Central memory CD8-positive, alpha-beta T cell (primary cell): ENCODE results near the gene SLIT3.

Source experiments
- ATAC-seq: fragments of 150-1000 bp; cut with Tn5 transposase; replicated peaks from 2 replicates; pipeline ENCODE4 v1.10.0; 2022; ENCODE audit warnings: mild to moderate bottlenecking, moderate FRiP score, moderate number of reproducible peaks; ENCODE audit not compliant: poor library complexity, severe bottlenecking; ENCODE audit errors: extremely low read depth
- DNase-seq, 2 donors: peaks; one replicate each; pipeline ENCODE4 v3.0.0; 2021; ENCODE audit warnings: low spot score in 2 of 2
- H3K27ac Mint-ChIP-seq: one replicate; pipeline ENCODE4 v1.8.0; 2022; ENCODE audit warnings: low read depth, mild to moderate bottlenecking, moderate library complexity, mixed read lengths
- H3K27me3 Mint-ChIP-seq: one replicate; pipeline ENCODE4 v1.8.0; 2022; ENCODE audit warnings: mixed read lengths
- H3K36me3 Mint-ChIP-seq: one replicate; pipeline ENCODE4 v1.8.0; 2022; ENCODE audit warnings: mild to moderate bottlenecking, moderate library complexity, mixed read lengths; ENCODE audit not compliant: insufficient read depth
- H3K4me1 Mint-ChIP-seq: one replicate; pipeline ENCODE4 v1.8.0; 2022; ENCODE audit warnings: mixed read lengths
- H3K4me3 Mint-ChIP-seq: one replicate; pipeline ENCODE4 v1.8.0; 2022; ENCODE audit warnings: mild to moderate bottlenecking, moderate library complexity, mixed read lengths
- H3K9me3 Mint-ChIP-seq: one replicate; pipeline ENCODE4 v1.8.0; 2022; ENCODE audit warnings: mixed read lengths

Gene SLIT3

GRCh38 chr5:169251333-169252084 is 49.4 kb downstream of the SLIT3 start:
- no peak overlapping the region for H3K4me3 Mint-ChIP-seq
- H3K4me1 Mint-ChIP-seq, result no peaks in the 10 kb centered on the region
- no peak overlapping the region for H3K27ac Mint-ChIP-seq
- no peaks in the 10 kb centered on the region for H3K36me3 Mint-ChIP-seq
- DNase-seq, result no peak
- H3K27me3 Mint-ChIP-seq, result no peaks in the 10 kb centered on the region
- H3K9me3 Mint-ChIP-seq, result no peaks in the 10 kb centered on the region
- no peak for ATAC-seq

GRCh38 chr5:169250887-169251286 is 50.1 kb downstream of the SLIT3 start:
- no peak for DNase-seq
- no peak for ATAC-seq
- Mint-ChIP-seq H3K4me1 (no peaks in the 10 kb centered on the region), H3K36me3 (no peaks in the 10 kb centered on the region), H3K4me3 (no peak overlapping the region), H3K27ac (no peak overlapping the region), H3K9me3 (no peaks in the 10 kb centered on the region), H3K27me3 (no peaks in the 10 kb centered on the region)

- Mint-ChIP-seq H3K4me1 (no peaks in the 10 kb centered on the region), H3K9me3 (no peaks in the 10 kb centered on the region), H3K36me3 (no peaks in the 10 kb centered on the region), H3K4me3 (no peak overlapping the region), H3K27ac (no peak overlapping the region), H3K27me3 (no peaks in the 10 kb centered on the region)
- DNase-seq, result no peak
- ATAC-seq, result no peak
Measured at GRCh38 chr5:169248996-169249395, 51.9 kb downstream of the SLIT3 start.

GRCh38 chr5:169248550-169248949 is 52.4 kb downstream of the SLIT3 start:
- no peak overlapping the region for H3K27ac Mint-ChIP-seq
- no peak for DNase-seq

GRCh38 chr5:169244812-169245211 is 56.1 kb downstream of the SLIT3 start:
- no peak for ATAC-seq
- no peaks in the 10 kb centered on the region for H3K36me3 Mint-ChIP-seq
- no peak overlapping the region for H3K27ac Mint-ChIP-seq
- H3K4me3 Mint-ChIP-seq, result no peak overlapping the region
- no peaks in the 10 kb centered on the region for H3K27me3 Mint-ChIP-seq
- H3K4me1 Mint-ChIP-seq, result no peaks in the 10 kb centered on the region
- no peak for DNase-seq
- peaks cover 4% of the 10 kb centered on the region for H3K9me3 Mint-ChIP-seq

More at GRCh38 chr5:169248550-169248949, 52.4 kb downstream of the SLIT3 start:
- Mint-ChIP-seq H3K36me3 (no peaks in the 10 kb centered on the region), H3K4me3 (no peak overlapping the region), H3K9me3 (no peaks in the 10 kb centered on the region), H3K27me3 (no peaks in the 10 kb centered on the region), H3K4me1 (no peaks in the 10 kb centered on the region)
- no peak for ATAC-seq

GRCh38 chr5:169243651-169244422 is 57.1 kb downstream of the SLIT3 start:
- Mint-ChIP-seq H3K4me3 (no peak overlapping the region), H3K36me3 (no peaks in the 10 kb centered on the region), H3K27me3 (no peaks in the 10 kb centered on the region), H3K9me3 (peaks cover 9% of the 10 kb centered on the region), H3K27ac (no peak overlapping the region), H3K4me1 (no peaks in the 10 kb centered on the region)
- no peak for ATAC-seq
- DNase-seq, result no peak

GRCh38 chr5:169242849-169243186 is 58.1 kb downstream of the SLIT3 start:
- H3K4me3 Mint-ChIP-seq, result no peak overlapping the region
- DNase-seq (no peak), ATAC-seq (no peak)
- H3K27me3 Mint-ChIP-seq, result no peaks in the 10 kb centered on the region
- peaks cover 11% of the 10 kb centered on the region for H3K9me3 Mint-ChIP-seq
- no peaks in the 10 kb centered on the region for H3K4me1 Mint-ChIP-seq
- no peaks in the 10 kb centered on the region for H3K36me3 Mint-ChIP-seq
- no peak overlapping the region for H3K27ac Mint-ChIP-seq

DNA sequence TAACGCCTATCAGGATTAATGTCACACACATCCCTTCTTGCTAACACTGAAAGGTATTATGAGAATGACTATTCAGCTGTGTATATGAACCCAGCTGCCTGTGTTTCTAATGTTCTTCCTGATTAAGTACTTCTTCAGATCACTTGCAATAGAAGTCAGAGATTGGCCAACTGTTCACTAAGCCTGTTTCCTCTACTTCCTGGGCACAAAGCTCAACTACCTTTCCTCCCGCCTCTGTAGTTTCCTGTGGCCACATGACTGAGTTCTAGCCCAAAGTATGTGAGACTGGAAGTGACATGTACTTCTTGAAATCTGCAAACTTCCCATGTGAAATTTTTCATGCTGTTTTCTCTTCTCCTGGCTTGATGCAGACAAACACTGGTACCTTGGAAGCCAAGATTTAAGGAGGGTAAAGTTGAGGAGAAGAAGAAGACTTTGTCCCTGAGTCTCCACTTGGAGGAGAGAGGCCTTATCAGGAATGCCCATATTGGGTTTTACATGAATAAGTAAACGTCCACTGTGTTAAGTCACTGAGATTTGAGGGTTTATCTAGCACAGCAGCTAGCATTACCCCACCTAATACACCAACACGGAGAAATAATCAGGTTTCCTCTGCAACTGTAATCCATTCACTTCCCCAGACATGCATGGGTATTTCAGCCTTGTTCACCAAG is 58.6 kb downstream of the SLIT3 start:
- no peaks in the 10 kb centered on the region for H3K4me1 Mint-ChIP-seq
- DNase-seq, result no peak
- no peaks in the 10 kb centered on the region for H3K27me3 Mint-ChIP-seq
- no peak overlapping the region for H3K4me3 Mint-ChIP-seq
- no peak overlapping the region for H3K27ac Mint-ChIP-seq
- no peak for ATAC-seq
- peaks cover 14% of the 10 kb centered on the region for H3K9me3 Mint-ChIP-seq
- H3K36me3 Mint-ChIP-seq, result no peaks in the 10 kb centered on the region

DNA sequence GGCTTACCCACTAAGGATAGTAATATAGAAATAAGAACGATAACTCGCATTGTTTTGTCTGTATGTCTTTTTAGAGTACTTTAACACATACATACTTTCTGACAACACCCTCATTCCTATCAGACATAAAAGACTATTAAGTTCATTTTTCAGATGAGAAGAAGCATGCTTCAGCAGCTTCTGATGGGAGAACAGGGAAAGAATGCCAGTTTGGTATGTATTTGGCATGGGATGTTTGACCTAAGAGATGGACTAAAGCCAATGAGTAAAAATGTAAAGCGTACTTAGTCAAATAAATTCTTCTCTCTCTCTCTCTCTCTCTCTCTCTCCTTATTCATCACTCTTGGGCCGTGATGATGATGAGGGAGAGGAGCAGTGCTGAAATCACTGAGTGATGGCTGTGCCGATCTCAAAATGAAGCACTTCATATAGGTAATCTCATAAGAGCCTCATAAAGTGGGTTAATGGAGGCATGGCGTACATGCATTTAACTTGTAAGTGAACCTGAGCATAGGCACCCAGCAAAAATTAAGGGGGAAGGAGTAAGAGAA is 71.5 kb downstream of the SLIT3 start:
- Mint-ChIP-seq H3K27me3 (no peaks in the 10 kb centered on the region), H3K27ac (no peak overlapping the region), H3K4me3 (no peak overlapping the region), H3K9me3 (no peaks in the 10 kb centered on the region), H3K36me3 (peaks cover 2% of the 10 kb centered on the region), H3K4me1 (no peaks in the 10 kb centered on the region)
- DNase-seq, result no peak
- ATAC-seq, result no peak

- Mint-ChIP-seq H3K4me3 (no peak overlapping the region), H3K9me3 (no peaks in the 10 kb centered on the region), H3K36me3 (no peaks in the 10 kb centered on the region), H3K27ac (no peak overlapping the region), H3K4me1 (no peaks in the 10 kb centered on the region), H3K27me3 (peaks cover 1% of the 10 kb centered on the region)
- ATAC-seq (no peak), DNase-seq (no peak)
Measured at GRCh38 chr5:169226895-169227294, 74.0 kb downstream of the SLIT3 start.

DNA sequence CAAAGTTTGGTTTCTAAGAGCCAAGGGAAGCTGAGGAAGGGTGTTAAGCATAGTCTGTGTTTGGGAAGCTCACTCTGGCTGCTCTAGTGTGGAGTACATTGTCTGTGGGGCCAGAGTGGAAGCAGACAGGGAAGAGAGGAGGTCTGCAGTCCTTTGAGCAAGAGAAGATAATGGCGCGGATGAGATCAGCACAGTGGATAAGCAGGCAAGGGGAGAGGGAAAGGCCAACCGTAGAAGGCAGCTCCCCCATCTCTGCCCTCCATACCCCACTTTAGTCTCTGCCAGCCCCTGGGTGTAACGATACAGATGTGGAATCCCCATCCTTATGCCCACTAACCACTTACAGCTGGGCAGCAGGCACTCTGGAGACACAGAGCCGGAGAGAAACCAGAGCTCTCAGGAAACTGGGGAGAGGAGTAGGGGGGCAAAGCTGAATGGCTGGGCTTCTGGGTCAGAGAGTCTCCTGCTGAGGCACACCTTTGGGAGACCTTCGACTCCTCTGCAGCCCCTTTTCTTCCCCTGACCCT is 75.0 kb downstream of the SLIT3 start:
- peaks cover 7% of the 10 kb centered on the region for H3K4me1 Mint-ChIP-seq
- peaks cover 11% of the 10 kb centered on the region for H3K27me3 Mint-ChIP-seq
- ATAC-seq (no peak), DNase-seq (no peak)
- no peaks in the 10 kb centered on the region for H3K9me3 Mint-ChIP-seq
- H3K36me3 Mint-ChIP-seq, result no peaks in the 10 kb centered on the region
- H3K27ac Mint-ChIP-seq, result no peak overlapping the region
- no peak overlapping the region for H3K4me3 Mint-ChIP-seq

GRCh38 chr5:169223595-169223953 is 77.4 kb downstream of the SLIT3 start:
- no peaks in the 10 kb centered on the region for H3K9me3 Mint-ChIP-seq
- peaks cover 11% of the 10 kb centered on the region for H3K27me3 Mint-ChIP-seq
- H3K4me1 Mint-ChIP-seq, result peaks cover 11% of the 10 kb centered on the region
- H3K4me3 Mint-ChIP-seq, result no peak overlapping the region
- H3K36me3 Mint-ChIP-seq, result no peaks in the 10 kb centered on the region
- H3K27ac Mint-ChIP-seq, result no peak overlapping the region
- no peak for DNase-seq
- ATAC-seq, result no peak
